PC-9 (cell line): ENCODE results near the gene NOL9. TPM values are rescaled to one million over a fixed set of nuclear protein-coding genes. Genes with fewer than 3 reads are reported as not detected.

Experiments
- BruUV-seq: library from RNA; stranded (reverse); fragments of 400-500 nt; replicated peaks from 2 replicates; lab custom pipeline; 2021; lab: Mats Ljungman, UMichigan
- CTCF ChIA-PET: fragments of 300-600 bp; sonication (Branson Sonifier 250); formaldehyde crosslinking; loops from one replicate; lab custom pipeline; 2022; ENCODE audit warnings: antibody characterized with exemption; lab: Charles Lee
- POLR2A ChIA-PET: fragments of 300-600 bp; sonication (Branson Sonifier 250); formaldehyde crosslinking; loops from one replicate; lab custom pipeline; 2022; ENCODE audit warnings: antibody characterized with exemption; ENCODE audit not compliant: unreplicated experiment; lab: Charles Lee
- DNase-seq, 2 experiments: peaks; one replicate each; pipeline versions ENCODE4 v3.0.0 to v3.0.0-alpha.2; 2015 to 2022; ENCODE audit warnings: mixed read lengths in 1 of 2
- H2AFZ ChIP-seq: fragments of 200-600 bp; sonication (generic); 2 replicates; pipeline ENCODE4 v1.8.1; 2017; ENCODE audit warnings: antibody characterized with exemption
- H3F3A ChIP-seq: fragments of 200-600 bp; sonication (generic); 2 replicates; pipeline ENCODE4 v1.8.1; 2017; ENCODE audit warnings: antibody characterized with exemption, mild to moderate bottlenecking, low read depth; ENCODE audit not compliant: insufficient read depth
- H3K27ac ChIP-seq: fragments of 200-600 bp; sonication (generic); 2 replicates; pipeline ENCODE4 v1.6.1; 2016; ENCODE audit warnings: mixed run types
- H3K27me3 ChIP-seq: fragments of 200-600 bp; sonication (generic); 2 replicates; pipeline ENCODE4 v1.6.1; 2016; ENCODE audit warnings: low read depth, mixed run types; ENCODE audit not compliant: insufficient read depth
- H3K36me3 ChIP-seq: fragments of 200-600 bp; sonication (generic); 2 replicates; pipeline ENCODE4 v1.6.1; 2016; ENCODE audit warnings: low read depth, mixed run types
- H3K4me1 ChIP-seq: fragments of 200-600 bp; sonication (generic); replicated peaks from 2 replicates; pipeline ENCODE4 v1.6.1; 2016; ENCODE audit warnings: mixed run types; ENCODE audit not compliant: insufficient read depth
- H3K4me2 ChIP-seq: fragments of 200-600 bp; sonication (generic); 2 replicates; pipeline ENCODE4 v1.6.1; 2017; ENCODE audit warnings: mixed run types
- H3K4me3 ChIP-seq: fragments of 200-600 bp; sonication (generic); 2 replicates; pipeline ENCODE4 v1.6.1; 2016; ENCODE audit warnings: mixed run types
- H3K79me2 ChIP-seq: fragments of 200-600 bp; sonication (generic); 2 replicates; pipeline ENCODE4 v1.6.1; 2017; ENCODE audit warnings: low read depth, mixed run types
- H3K9me2 ChIP-seq: fragments of 200-600 bp; sonication (generic); 2 replicates; pipeline ENCODE4 v1.8.1; 2017; ENCODE audit warnings: mild to moderate bottlenecking; ENCODE audit not compliant: insufficient read depth
- H3K9me3 ChIP-seq: fragments of 200-600 bp; sonication (generic); 2 replicates; pipeline ENCODE4 v1.8.1; 2016; ENCODE audit warnings: low read depth; ENCODE audit not compliant: insufficient read depth
- H4K20me1 ChIP-seq: fragments of 200-600 bp; sonication (generic); 2 replicates; pipeline ENCODE4 v1.8.1; 2017; ENCODE audit not compliant: insufficient read depth
- CTCF ChIP-seq: fragments of 200-600 bp; sonication (generic); conservative IDR thresholded peaks from 2 replicates; pipeline ENCODE4 v1.6.1; 2017; ENCODE audit warnings: mixed run types, antibody characterized with exemption, mild to moderate bottlenecking, moderate library complexity
- EZH2 ChIP-seq: fragments of 200-600 bp; sonication (generic); IDR thresholded peaks from 2 replicates; pipeline ENCODE4 v1.8.0; 2017; ENCODE audit warnings: antibody characterized with exemption, low read depth
- intact Hi-C: fragments of 100-400 bp; cut with micrococcal nuclease; formaldehyde crosslinking; loops from one replicate; pipeline ENCODE4 v1.10.0; 2022; ENCODE audit not compliant: unreplicated experiment
- total RNA-seq: library from RNA; stranded (reverse); gene quantifications from 2 replicates; pipeline ENCODE4 v1.2.3, GENCODE V29; 2021

The NOL9 gene
- total RNA-seq, 1 experiment from 2014 or later: 28.4 TPM

DNA sequence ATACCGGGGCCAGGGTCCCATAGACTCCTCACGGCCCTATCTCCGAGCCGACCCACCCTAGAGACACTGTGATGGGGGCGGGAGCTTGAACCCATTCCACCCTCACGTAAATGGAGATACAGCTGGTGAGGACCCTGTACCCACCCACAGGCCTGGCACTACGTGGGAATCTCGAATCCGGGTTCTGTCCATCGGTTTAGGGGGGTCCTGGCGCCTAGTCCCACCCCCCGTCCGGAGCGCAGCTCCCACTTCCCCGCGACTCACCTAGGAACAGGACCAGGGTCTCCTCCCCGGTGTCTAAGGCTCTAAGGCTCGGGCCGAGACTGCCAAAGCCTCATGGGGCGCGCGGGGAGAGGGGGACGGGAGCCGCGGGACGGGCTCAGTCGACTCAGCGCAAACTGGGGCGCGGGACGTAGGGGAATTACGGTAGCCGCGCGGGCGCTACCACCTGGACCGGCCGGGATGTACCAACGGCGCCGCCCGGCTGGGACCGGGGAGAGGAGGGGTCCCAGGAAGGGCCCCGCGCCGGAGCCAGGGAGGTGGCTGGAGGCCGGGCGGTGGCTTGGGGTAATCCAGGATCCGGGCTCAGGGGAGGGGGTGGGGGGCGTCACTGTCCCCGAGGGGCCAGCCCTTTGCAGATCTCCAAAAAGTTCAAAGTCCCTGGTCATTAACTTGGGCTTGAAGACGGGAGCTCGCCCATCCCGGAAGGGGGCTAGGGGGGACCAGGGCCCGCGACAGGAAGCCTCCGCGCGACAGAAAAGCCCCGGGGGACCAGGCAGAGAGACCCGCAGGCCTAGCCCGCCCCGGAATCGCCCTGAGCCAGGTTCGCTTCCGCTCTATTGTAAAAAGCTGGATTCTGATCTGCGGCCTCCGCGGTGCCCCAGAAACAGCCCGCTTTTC is 63.9 kb downstream of the NOL9 start:
- intact Hi-C loops: loop anchor here (2.0 to 5.0 kb wide), 3 partner anchors 32 to 138 kb away; partner anchors contain the start of gene KLHL21
- ChIA-PET CTCF (interaction anchor here (0.6 to 1.4 kb wide), 3 partner anchors 50 to 151 kb away, joined by 3 read pairs; no protein-coding TSS in a partner anchor), POLR2A (interaction anchor here (0.6 to 0.7 kb wide), 2 partner anchors 108 to 111 kb away, joined by 4 to 5 read pairs; no protein-coding TSS in a partner anchor)
- Histone ChIP-seq H3K27me3 (no peaks in the 10 kb centered on the region), H3K79me2 (no peaks in the 10 kb centered on the region), H3K9me3 (no peaks in the 10 kb centered on the region), H3K4me2 (peak overlapping the region; percentile 98), H3K36me3 (no peaks in the 10 kb centered on the region), H3K9me2 (no peaks in the 10 kb centered on the region), H3F3A (peaks cover 12% of the 10 kb centered on the region; the same call in 1 of the 2 replicates), H3K4me1 (peaks cover 19% of the 10 kb centered on the region), H2AFZ (peak overlapping the region; percentile 90), H3K27ac (peak overlapping the region; percentile 89), H4K20me1 (no peaks in the 10 kb centered on the region), H3K4me3 (peak overlapping the region; percentile 89)
- peak; percentile 45 to 76 for DNase-seq
- TSS peak; percentile 70 for BruUV-seq
- TF ChIP-seq EZH2 (no peak), CTCF (0 out of 2 replicates have a peak, but pooled peaks have one; percentile 64)

DNA sequence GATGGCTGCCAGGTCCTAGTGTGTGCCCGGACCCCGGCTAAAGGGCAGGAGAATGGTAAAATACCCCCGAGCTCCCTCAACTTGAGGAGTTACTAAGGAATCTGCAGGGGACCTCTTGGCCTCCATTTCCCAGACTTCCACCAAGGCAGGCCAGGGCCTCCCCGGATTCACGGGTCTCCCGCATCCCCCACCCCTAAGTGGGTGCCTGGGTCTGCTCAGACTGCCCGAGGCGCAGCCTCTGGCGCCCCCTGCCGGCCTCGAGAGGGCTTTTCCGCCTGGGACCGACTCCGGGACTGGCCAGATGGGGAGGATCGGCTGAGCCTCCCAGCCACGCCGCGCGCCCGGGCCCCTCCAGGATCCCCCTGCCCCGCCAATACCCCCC is 64.5 kb downstream of the NOL9 start:
- Histone ChIP-seq H2AFZ (peak overlapping the region; percentile 90), H3F3A (peaks cover 12% of the 10 kb centered on the region; the same call in 1 of the 2 replicates), H3K27ac (peak overlapping the region; percentile 89; the same call in 1 of the 2 replicates), H3K9me2 (no peaks in the 10 kb centered on the region), H3K4me3 (peak overlapping the region; percentile 89), H3K79me2 (no peaks in the 10 kb centered on the region), H4K20me1 (no peaks in the 10 kb centered on the region), H3K27me3 (no peaks in the 10 kb centered on the region), H3K4me2 (peak overlapping the region; percentile 98), H3K9me3 (no peaks in the 10 kb centered on the region), H3K4me1 (peaks cover 19% of the 10 kb centered on the region), H3K36me3 (no peaks in the 10 kb centered on the region)
- POLR2A ChIA-PET: interaction anchor here (0.6 kb wide), 1 partner anchor 112 kb away, joined by 4 read pairs; no protein-coding TSS in a partner anchor
- intact Hi-C loops: loop anchor here (2.0 to 5.0 kb wide), 5 partner anchors 23 to 242 kb away; partner anchors contain the start of gene KLHL21
- TF ChIP-seq CTCF (peak; percentile 91), EZH2 (no peak)
- no TSS peak for BruUV-seq
- peak in 1 of 2 experiments; percentile 79 for DNase-seq
- CTCF ChIA-PET: interaction anchor here (1.0 to 1.4 kb wide), 2 partner anchors 49 to 127 kb away, joined by 3 read pairs; no protein-coding TSS in a partner anchor

DNA sequence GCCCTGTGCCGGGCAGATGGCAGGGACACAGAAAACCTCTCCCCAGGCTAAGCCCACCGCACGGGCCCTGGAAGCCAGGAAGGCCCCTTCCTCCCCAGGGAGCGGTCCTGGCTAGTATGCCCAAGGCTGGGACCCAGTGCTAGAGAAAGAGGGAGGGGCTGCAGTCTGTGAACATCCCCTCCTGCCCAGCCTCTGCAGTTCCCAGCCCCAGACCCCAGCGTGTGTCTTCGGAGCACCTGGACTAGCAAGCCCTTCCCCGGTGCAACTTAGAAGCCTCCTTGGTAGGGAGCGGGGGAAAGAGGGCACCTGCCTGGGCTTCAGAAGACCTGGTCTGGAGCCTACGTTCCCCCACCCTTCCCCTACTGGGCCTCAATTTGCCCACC is 64.9 kb downstream of the NOL9 start:
- Histone ChIP-seq H3K27me3 (no peaks in the 10 kb centered on the region), H3K9me2 (no peaks in the 10 kb centered on the region), H3K4me3 (peak overlapping the region; percentile 89; the same call in 1 of the 2 replicates), H3K79me2 (no peaks in the 10 kb centered on the region), H3F3A (peaks cover 12% of the 10 kb centered on the region; the same call in 1 of the 2 replicates), H4K20me1 (no peaks in the 10 kb centered on the region), H3K9me3 (no peaks in the 10 kb centered on the region), H3K4me1 (peaks cover 19% of the 10 kb centered on the region), H3K4me2 (peak overlapping the region; percentile 98), H3K27ac (no peak overlapping the region), H3K36me3 (no peaks in the 10 kb centered on the region), H2AFZ (no peak overlapping the region)
- BruUV-seq: no TSS peak
- intact Hi-C loops: loop anchor here (2.0 to 5.0 kb wide), 2 partner anchors 23 to 242 kb away; no protein-coding TSS in a partner anchor
- CTCF ChIA-PET: interaction anchor here (1.0 to 1.4 kb wide), 3 partner anchors 49 to 243 kb away, joined by 3 read pairs; no protein-coding TSS in a partner anchor
- DNase-seq: no peak
- no peak for TF ChIP-seq CTCF
- no peak for TF ChIP-seq EZH2
- POLR2A ChIA-PET: interaction anchor here (0.6 kb wide), 1 partner anchor 50 kb away, joined by 3 read pairs; no protein-coding TSS in a partner anchor
